HG02885 (cell line): ENCODE results near the gene VMP1.

Experiments
- ATAC-seq: cut with Tn5 transposase; IDR thresholded peaks from one replicate; pipeline ENCODE4 v1.9.1; 2021; ENCODE audit warnings: mild to moderate bottlenecking; ENCODE audit not compliant: unreplicated experiment, poor library complexity

The VMP1 gene

DNA sequence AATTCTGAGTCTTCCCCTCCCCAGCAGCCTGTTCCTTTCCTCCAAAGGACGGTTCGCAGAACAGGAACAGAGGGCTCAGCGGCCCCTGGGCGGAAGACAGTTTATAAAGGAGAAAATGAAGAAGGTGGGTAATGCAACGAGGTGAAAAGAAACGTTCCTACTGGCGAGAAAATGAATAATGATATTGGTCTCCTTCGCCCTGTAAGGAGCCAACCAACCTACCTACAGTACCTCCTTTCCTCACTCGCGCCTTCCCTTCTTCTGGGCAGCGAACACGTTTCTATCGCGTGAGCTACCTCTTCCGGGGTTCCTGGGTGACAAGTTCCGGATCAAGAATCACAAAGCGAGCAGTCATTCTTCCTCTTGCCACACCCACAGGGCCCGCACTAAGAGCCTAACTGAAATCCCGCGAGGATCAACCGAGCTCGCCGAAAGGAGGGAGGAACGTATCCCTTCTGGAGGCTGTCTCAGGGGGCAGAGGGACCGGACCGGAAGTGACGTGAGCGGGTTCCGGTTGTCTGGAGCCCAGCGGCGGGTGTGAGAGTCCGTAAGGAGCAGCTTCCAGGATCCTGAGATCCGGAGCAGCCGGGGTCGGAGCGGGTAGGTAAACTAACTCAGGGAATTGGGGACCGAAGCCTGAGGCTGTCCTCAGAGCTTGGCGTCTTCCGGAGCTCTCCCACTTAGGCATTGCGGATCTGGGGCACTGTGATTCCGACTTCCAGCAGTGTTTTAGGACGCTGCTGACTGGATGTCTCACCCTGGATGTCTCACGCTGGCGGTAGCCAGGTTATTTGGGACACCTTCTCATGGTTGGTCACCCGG is at the start of gene VMP1, which contains the start of gene PTRH2:
VMP1 (plus strand) TSS at position 506 of the 822 bp plus-strand sequence. CDS start 23,793 bp downstream, outside the sequence.
PTRH2 (minus strand) TSS at position 282 of the 822 bp plus-strand sequence. CDS start 9,452 bp downstream, outside the sequence.
- ATAC-seq, result peak; percentile 97

DNA sequence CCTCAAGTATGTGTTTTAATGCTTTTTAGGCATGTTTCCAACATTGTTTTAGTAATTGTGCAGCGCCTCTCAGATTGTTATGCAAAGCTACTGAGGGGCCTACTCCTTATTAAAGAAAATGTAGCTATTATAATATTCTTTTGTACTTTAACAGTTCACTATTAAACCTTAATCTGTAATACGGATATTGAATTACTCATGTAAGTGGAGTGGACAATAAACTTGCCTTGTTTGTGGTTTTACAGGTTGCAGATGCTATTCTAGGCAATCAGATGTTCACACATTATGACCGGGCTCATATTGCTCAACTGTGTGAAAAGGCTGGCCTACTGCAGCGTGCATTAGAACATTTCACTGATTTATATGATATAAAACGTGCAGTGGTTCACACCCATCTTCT is 41.2 kb upstream of the VMP1 start:
- ATAC-seq, result no peak

DNA sequence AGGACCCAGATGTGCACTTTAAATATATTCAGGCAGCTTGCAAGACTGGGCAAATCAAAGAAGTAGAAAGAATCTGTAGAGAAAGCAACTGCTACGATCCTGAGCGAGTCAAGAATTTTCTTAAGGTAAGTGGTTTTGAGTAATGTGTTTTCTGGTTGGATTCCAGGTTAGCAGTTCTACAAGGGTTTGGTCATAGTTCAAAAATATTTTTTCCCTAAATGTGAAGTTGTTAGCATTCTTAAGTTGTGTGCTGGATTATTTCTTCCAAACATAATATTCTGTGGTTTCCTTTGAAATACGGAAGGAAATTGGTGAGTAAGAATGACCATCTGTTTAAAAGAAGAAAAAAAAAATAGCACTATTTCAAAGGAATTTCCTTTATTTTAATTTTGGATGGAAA is 38.6 kb upstream of the VMP1 start:
- ATAC-seq, result no peak

DNA sequence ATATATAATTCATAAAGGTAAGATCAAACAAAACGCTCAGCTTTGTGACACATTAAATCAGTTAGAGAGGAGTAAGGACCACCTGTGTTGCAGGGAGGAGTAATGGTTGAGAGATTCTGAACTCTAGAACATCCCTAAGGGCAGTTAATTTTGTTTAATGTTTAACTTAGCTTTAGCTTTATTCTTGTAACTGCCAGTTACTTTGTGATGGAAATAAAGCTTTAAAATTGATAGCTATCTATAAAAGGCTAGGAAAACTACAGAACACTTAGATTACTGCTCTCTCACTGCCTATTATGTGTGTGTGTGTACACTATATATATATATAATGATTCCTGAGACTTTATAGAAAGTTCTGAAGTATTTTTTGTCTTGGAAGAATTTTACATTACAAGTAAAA is 38.0 kb upstream of the VMP1 start:
- no peak for ATAC-seq

DNA sequence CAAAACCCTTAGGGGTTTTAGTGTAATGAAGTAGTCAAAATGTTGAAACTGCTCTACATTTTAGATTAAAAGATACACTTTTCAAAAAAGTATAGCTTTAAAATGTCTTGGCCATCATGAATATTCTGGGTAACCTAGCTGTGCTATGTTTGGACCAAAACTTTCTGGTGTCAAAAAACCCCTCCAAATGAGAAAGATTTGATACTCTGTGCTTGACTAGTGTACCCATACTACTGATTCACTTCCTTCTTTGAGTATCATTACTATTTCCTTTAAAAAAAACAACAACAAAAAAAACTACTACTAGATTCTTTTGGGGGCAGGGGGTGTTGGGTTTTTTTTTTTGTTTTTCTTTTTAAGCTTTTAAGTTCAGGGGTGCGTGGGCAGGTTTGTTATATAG is 37.5 kb upstream of the VMP1 start:
- no peak for ATAC-seq

DNA sequence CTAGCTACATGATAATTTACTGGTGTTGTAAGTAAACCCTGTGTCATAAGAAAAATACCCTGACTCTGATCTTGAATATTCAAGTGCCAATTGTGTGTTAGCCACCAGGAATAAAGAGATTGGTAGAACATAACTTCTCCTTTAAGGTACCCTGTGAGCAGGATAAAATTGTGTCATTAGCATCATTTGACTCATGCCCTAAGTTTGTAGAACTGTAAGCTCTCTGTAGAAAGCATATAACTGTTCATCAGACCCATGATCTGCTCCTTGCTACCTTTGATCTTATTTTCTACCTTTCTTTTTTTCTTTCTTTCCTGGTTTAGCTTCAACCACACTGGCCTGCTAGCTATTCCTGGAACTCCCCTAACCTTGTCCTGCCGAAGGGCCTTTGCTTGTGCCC is 36.1 kb upstream of the VMP1 start:
- no peak for ATAC-seq

DNA sequence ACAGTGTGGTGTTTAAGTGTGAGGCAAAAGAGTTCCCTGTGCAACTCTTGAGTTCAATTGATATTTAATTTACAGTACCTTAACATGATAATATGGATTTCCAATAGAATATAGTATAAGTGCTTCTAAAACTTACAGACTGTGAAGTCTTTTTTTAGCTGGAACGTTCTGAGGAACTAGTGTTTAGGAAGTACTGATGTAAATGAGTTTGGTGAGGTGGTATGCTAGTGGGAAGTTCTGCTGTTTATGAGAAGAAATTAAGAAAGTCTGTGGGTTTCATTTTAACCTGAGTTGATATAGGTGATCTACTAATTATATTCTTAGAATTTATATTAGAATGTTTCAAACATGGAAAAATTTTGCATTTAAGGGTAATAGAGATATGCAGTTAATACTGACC is 32.2 kb upstream of the VMP1 start:
- ATAC-seq, result no peak

DNA sequence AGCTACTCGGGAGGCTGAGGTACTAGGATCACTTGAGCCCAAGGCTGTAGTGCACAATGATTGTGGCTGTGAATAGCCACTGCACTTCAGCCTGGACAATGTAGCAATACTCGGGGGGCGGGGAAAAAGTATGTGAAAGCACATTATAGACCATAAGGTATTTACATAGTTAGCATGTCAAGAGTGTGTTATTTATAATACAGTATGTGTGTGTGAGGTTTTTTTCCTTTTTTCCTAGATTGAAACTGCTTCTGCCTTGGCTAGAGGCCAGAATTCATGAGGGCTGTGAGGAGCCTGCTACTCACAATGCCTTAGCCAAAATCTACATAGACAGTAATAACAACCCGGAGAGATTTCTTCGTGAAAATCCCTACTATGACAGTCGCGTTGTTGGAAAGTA is 30.7 kb upstream of the VMP1 start:
- ATAC-seq, result no peak

DNA sequence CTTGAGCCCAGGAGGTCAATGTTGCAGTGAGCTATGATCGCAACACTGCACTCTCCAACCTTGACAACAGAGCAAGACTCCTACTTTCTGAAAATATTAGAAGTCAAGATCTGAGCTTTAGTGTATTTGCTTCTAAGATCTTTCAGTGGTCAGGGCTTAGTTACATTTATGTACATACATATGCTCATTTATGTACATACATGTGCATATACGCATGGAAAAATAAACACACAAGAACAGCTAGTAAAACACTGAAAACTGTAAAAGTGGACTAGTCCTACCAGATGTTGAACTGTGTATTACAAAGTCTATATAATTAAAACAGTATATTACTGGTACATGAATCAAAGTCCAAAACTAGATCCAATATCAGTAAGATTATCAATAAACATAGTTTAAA is 28.5 kb upstream of the VMP1 start:
- ATAC-seq, result no peak

DNA sequence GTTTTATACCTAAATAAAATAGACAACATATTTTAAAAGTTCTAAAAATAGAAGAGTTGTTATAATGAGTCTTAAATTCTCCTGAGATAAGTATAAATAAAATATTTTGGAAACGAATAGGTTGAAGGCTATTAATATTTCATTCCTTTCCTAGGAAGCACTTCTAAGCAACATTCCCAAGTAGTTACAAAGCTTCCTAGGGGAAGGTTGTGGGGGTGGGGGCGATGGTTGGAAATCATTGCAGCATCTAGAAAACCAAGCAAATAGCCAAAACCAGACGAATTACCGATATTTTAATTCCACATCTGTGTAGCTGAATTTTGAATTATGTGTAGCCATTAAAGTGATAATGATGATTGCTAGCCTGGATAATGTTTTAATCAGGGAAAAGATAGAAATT is 27.1 kb upstream of the VMP1 start:
- no peak for ATAC-seq

DNA sequence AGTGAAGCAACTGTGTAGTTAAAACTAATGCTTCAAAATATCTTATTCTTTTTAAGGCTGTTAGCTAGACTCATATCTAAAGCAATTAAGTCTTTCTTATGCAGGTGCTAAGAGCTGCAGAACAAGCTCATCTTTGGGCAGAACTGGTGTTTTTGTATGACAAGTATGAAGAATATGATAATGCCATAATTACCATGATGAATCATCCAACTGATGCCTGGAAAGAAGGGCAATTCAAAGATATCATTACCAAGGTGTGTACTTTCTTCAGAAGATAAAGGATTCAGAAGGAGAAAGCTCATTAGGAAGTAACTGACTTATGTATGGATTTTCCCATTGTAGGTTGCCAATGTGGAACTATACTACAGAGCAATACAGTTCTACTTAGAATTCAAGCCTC is 24.2 kb upstream of the VMP1 start:
- no peak for ATAC-seq

DNA sequence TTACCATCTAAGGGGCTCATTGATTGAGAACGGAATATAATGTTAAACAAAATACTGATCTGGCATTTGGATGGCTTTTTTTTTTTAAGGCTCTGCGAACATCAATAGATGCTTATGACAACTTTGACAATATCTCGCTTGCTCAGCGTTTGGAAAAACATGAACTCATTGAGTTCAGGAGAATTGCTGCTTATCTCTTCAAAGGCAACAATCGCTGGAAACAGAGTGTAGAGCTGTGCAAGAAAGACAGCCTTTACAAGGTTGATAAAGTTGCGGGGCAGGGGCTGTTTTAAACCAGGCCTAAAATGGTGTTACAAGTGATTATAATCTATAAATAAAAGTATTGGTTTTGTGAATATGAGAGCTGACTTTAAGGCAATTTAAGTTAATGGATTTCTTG is 22.5 kb upstream of the VMP1 start:
- ATAC-seq, result no peak

DNA sequence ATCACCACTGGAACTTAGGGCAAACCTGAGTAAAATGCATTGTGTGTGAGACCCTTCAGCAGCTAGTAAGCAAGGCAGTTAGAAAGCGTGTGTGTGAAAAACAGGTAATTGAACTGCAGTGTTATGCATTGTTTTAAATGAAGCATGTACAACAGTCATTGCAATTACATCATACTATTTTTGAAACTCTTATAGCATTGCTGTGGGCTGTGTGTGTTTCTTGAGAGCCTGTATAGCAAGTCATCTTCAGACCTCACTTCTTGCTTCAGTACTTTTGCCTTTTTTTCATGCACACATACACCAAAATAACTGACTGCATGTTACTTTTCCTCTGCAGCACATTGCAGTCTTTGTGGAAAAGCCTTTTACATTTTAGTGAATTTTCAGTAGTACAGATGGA is 19.4 kb upstream of the VMP1 start:
- no peak for ATAC-seq

DNA sequence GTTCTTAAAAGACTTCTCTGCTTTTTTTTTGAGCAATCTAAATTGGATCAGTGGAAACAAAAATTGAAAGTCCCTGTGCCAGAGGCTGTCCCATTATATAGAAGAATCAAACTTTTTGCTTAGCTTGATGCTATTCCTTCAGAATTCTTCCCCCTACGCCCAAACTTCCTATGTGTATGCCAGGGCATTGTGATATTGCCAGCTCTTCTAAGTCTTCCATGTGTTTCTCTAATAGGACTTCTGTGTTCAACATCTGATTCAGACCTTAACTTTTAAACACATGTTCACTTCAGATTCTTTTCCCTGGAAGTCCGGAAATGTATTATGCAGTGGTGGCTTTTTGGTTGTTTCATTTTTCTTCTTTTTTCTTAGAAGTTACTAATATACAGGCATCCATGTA is 19.0 kb upstream of the VMP1 start:
- ATAC-seq, result no peak

DNA sequence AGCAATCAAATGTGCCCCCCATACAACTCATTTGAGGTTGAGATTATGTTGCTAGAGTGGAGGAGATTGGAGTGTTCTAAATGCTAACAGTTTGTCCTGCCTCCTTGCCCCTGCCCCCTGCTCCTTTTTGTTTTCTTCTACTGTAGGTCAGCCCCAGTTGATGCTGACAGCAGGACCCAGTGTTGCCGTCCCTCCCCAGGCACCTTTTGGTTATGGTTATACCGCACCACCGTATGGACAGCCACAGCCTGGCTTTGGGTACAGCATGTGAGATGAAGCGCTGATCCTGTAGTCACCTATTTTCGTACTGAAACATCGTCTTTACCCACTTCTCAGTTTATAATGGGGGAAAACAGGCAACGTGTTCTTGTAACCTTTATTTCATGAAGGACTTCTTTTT is 13.9 kb upstream of the VMP1 start:
- ATAC-seq, result no peak

DNA sequence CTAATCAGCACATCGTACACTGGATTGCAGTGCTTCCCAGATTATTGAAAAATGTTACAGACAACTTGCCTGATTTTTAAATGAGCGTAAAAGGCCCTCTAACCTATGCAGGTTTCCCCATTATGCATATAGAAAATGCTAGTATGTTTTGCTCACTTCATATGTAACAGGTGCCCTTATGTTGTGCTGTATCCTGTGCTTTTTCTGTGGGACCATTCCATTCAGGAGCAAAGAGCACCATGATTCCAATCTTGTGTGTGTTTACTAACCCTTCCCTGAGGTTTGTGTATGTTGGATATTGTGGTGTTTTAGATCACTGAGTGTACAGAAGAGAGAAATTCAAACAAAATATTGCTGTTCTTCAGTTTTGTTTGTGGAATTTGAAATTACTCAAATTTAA is 13.1 kb upstream of the VMP1 start:
- ATAC-seq, result no peak

DNA sequence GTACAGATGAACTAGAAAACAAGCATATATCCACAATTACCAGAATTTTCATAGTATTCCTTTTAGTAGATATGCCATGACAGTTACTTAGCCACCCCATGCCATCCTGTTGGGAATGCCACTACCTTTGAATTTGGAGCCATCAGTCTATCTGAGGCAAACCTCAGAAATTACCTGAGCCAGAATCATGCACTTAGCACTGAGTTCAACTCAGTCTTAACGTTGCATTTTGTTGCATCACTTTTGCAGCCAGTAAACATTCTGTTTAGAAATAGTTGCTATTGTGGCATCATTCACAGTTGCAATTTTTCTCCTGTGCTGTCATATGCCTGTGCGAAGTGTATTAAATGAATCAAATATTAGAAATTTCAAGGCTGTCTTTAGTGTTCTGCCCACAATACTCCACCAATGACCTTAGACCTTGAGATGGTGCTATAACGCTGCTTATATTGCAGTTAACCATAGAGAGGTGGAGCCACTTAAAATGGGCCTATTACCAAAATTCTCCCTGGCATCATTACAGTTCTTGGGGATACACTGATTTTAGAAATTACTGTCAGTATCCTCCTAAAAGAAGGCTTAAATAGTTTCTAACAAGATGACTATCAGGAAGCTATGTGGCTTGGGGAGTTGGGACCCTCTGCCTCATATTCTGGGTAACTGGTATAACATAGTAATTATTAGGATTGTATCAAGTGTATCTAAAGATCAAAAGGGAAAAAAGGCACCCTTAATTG is 11.3 kb upstream of the VMP1 start:
- ATAC-seq, result no peak

DNA sequence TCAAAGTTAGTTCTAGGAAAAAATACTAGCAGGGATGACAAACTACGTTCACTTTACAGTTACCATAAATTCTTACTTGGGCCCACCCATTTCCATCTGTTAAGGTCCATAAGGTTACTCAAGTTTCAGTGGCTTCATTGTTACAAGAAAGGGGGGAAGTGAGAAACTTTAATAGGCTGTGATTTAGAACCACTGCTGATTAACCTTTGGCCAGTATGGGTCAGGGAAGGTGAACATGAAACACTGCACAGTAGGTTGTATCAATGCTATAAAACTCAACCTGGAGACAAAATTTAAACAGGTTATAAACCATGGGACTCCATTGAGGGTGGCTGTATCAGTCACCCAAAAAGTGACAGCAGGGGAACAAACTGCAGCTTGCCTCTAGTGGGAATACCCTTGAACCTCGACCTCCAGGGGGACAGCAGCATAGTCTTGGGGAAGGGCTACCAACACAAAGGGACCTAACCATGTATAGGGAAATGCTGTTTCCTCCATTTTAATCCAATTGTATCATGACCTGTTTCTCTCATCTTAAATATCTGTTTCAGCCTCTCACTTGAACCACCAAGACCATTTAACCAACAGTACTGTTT is 10.7 kb upstream of the VMP1 start:
- ATAC-seq, result no peak

DNA sequence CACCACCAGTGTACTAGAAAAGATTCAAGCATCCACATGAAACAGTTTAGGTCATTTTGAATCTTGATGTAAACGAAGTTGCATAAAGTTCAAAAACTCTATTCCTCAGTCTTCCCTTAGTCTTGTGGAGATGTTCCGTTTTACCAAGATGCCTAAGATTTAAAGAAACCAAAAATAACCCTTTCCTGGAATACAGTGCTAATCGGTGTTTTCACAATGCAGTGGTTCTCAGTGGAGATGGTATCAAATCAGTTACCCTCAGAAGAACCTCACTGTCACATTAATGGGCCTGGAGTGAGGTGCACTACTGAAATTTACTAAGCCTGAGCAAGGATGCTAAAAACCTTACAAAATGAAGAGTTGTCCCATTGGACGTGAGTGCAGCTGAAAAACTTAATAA is 9.3 kb upstream of the VMP1 start:
- no peak for ATAC-seq

DNA sequence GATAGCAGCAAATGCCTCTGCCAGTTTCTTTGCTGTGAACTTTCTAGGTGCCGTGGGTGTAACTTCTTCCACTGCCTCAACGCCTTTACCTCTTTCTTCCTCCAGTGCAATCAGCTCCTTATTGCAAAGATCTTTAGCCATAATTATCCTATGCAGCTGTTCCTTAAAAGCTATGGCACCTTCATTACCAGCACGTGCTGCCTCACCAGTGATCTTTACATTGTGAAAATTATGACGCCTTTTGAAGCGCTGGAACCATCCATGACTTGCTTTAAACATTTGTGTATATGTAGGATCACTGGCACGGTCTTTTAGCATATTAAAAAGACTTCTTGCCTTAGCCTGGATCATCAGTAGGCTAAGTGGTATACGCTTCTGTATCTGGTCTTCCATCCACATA is 8.2 kb upstream of the VMP1 start:
- no peak for ATAC-seq

DNA sequence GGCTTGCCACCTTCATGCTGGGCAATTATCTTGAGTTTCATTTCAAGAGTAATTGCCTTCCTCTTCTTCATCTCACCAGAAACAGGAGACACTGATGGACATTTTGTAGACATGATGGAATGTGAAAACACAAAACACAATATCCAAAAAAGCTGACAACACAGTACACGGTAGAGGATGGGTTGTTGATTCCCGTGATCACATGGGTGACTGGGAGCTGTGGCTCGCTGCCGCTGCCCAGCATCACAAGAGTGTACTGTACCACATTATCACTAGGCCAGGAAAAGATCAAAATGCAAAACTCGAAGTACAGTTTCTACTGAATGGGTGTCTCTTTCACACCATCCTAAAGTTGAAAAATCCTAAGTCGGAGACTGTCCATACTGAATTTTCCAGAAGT is 7.7 kb upstream of the VMP1 start:
- ATAC-seq, result no peak
